Neural progenitor cell (in vitro differentiated cells): ENCODE data around the gene PARN. TPM values are rescaled to one million over a fixed set of nuclear protein-coding genes. Genes with fewer than 3 reads are reported as not detected.

Source experiments
- DNase-seq: peaks from one replicate; pipeline ENCODE4 v3.0.0-alpha.2; 2016; ENCODE audit warnings: low spot score
- H2AFZ ChIP-seq: fragments of 200-600 bp; sonication (generic); replicated peaks from 2 replicates; pipeline ENCODE4 v1.6.1; 2016; ENCODE audit warnings: antibody characterized with exemption
- H3F3A ChIP-seq: fragments of 200-600 bp; sonication (generic); 2 replicates; pipeline ENCODE4 v1.6.1; 2016; ENCODE audit warnings: antibody characterized with exemption, low read depth
- H3K27ac ChIP-seq: fragments of 200-600 bp; sonication (generic); 2 replicates; pipeline ENCODE4 v1.5.1; 2016; ENCODE audit warnings: mild to moderate bottlenecking
- H3K27me3 ChIP-seq: fragments of 200-600 bp; sonication (generic); 2 replicates; pipeline ENCODE4 v1.6.1; 2016; ENCODE audit warnings: mild to moderate bottlenecking, moderate library complexity
- H3K36me3 ChIP-seq: fragments of 200-600 bp; sonication (generic); 2 replicates; pipeline ENCODE4 v1.5.1; 2016
- H3K4me1 ChIP-seq: fragments of 200-600 bp; sonication (generic); 2 replicates; pipeline ENCODE4 v1.6.1; 2016; ENCODE audit warnings: mixed run types
- H3K4me2 ChIP-seq: fragments of 200-600 bp; sonication (generic); 2 replicates; pipeline ENCODE4 v1.6.1; 2016
- H3K4me3 ChIP-seq: fragments of 200-600 bp; sonication (generic); 2 replicates; pipeline ENCODE4 v1.5.1; 2016
- H3K79me2 ChIP-seq: fragments of 200-600 bp; sonication (generic); 2 replicates; pipeline ENCODE4 v1.6.1; 2016; ENCODE audit warnings: low read depth
- H3K9ac ChIP-seq: fragments of 200-600 bp; sonication (generic); 2 replicates; pipeline ENCODE4 v1.6.1; 2016
- H3K9me3 ChIP-seq: fragments of 200-600 bp; sonication (generic); 2 replicates; pipeline ENCODE4 v1.5.1; 2016; ENCODE audit warnings: low read depth
- H4K20me1 ChIP-seq: fragments of 200-600 bp; sonication (generic); 2 replicates; pipeline ENCODE4 v1.6.1; 2016; ENCODE audit warnings: low read depth
- H3K27ac Mint-ChIP-seq: 3 replicates; pipeline ENCODE4 v1.8.0; 2021; ENCODE audit warnings: mixed read lengths
- H3K27me3 Mint-ChIP-seq: 2 replicates; pipeline ENCODE4 v1.8.0; 2022; ENCODE audit warnings: low read depth, mild to moderate bottlenecking, inconsistent platforms, moderate library complexity, mixed read lengths; ENCODE audit not compliant: insufficient read depth
- H3K36me3 Mint-ChIP-seq: 3 replicates; pipeline ENCODE4 v1.8.0; 2021; ENCODE audit warnings: mixed read lengths
- H3K4me1 Mint-ChIP-seq: 3 replicates; pipeline ENCODE4 v1.8.0; 2021; ENCODE audit warnings: mixed read lengths
- H3K4me3 Mint-ChIP-seq: 3 replicates; pipeline ENCODE4 v1.8.0; 2021; ENCODE audit warnings: mild to moderate bottlenecking, moderate library complexity, mixed read lengths
- H3K9me3 Mint-ChIP-seq: 3 replicates; pipeline ENCODE4 v1.8.0; 2020; ENCODE audit warnings: mixed read lengths
- CTCF ChIP-seq: fragments of 200-600 bp; sonication (generic); IDR thresholded peaks from 2 replicates; pipeline ENCODE4 v1.5.1; 2017; ENCODE audit warnings: antibody characterized with exemption, mild to moderate bottlenecking
- EZH2 ChIP-seq: fragments of 200-600 bp; sonication (generic); IDR thresholded peaks from 2 replicates; pipeline ENCODE4 v1.6.1; 2017; ENCODE audit warnings: antibody characterized with exemption, mild to moderate bottlenecking, moderate library complexity
- EZH2phosphoT487 ChIP-seq: fragments of 200-600 bp; sonication (generic); IDR thresholded peaks from 2 replicates; pipeline ENCODE4 v1.6.1; 2017; ENCODE audit warnings: antibody characterized with exemption
- small RNA-seq: library from RNA; depleted of rRNA; stranded (forward); fragments of <200 nt; gene quantifications from one replicate; pipeline ENCODE3, GENCODE V24; 2015
- total RNA-seq: library from RNA; depleted of rRNA; stranded (reverse); fragments of >200 nt; gene quantifications from 2 replicates; pipeline ENCODE4 v1.2.3, GENCODE V29; 2015; ENCODE audit warnings: low replicate concordance

The PARN gene
- total RNA-seq, 1 donor from 2014 or later = 53.5 TPM

- no peaks in the 10 kb centered on the region for H3K4me1 Mint-ChIP-seq
Observed at GRCh38 chr16:14388243-14388642, 241.8 kb downstream of the PARN start.

GRCh38 chr16:14386115-14386514, 243.9 kb downstream of the PARN start:
- H3K9me3 Mint-ChIP-seq = peaks cover 6% of the 10 kb centered on the region
- no peaks in the 10 kb centered on the region for H3K36me3 Mint-ChIP-seq
- H3K4me3 Mint-ChIP-seq = no peak overlapping the region

More at GRCh38 chr16:14388243-14388642, 241.8 kb downstream of the PARN start:
- no peaks in the 10 kb centered on the region for H4K20me1 ChIP-seq
- H3F3A ChIP-seq = no peaks in the 10 kb centered on the region
- DNase-seq = no peak
- H3K4me2 ChIP-seq = no peak overlapping the region
- H2AFZ ChIP-seq = no peak overlapping the region
- no peak overlapping the region for H3K9ac ChIP-seq
- H3K4me3 ChIP-seq = no peak overlapping the region
- no peaks in the 10 kb centered on the region for H3K79me2 ChIP-seq
- peaks cover 6% of the 10 kb centered on the region for H3K9me3 Mint-ChIP-seq
- no peaks in the 10 kb centered on the region for H3K4me1 ChIP-seq
- peaks cover 4% of the 10 kb centered on the region for H3K27me3 Mint-ChIP-seq
- no peak overlapping the region for H3K27ac Mint-ChIP-seq
- H3K36me3 ChIP-seq = no peaks in the 10 kb centered on the region
- H3K9me3 ChIP-seq = no peaks in the 10 kb centered on the region
- H3K36me3 Mint-ChIP-seq = no peaks in the 10 kb centered on the region
- no peaks in the 10 kb centered on the region for H3K27me3 ChIP-seq
- TF ChIP-seq EZH2phosphoT487 (no peak), CTCF (no peak), EZH2 (no peak)
- no peak overlapping the region for H3K27ac ChIP-seq
- no peak overlapping the region for H3K4me3 Mint-ChIP-seq

More at GRCh38 chr16:14386115-14386514, 243.9 kb downstream of the PARN start:
- DNase-seq = no peak
- H3F3A ChIP-seq = no peaks in the 10 kb centered on the region
- TF ChIP-seq CTCF = no peak
- TF ChIP-seq EZH2phosphoT487 = no peak
- no peak for TF ChIP-seq EZH2
- no peak overlapping the region for H3K4me2 ChIP-seq
- no peak overlapping the region for H3K9ac ChIP-seq
- H3K4me1 ChIP-seq = no peaks in the 10 kb centered on the region
- no peak overlapping the region for H2AFZ ChIP-seq
- no peak overlapping the region for H3K27ac ChIP-seq
- H3K27ac Mint-ChIP-seq = no peak overlapping the region
- peaks cover 4% of the 10 kb centered on the region for H3K27me3 Mint-ChIP-seq
- no peaks in the 10 kb centered on the region for H4K20me1 ChIP-seq
- H3K4me1 Mint-ChIP-seq = no peaks in the 10 kb centered on the region
- no peaks in the 10 kb centered on the region for H3K9me3 ChIP-seq
- no peaks in the 10 kb centered on the region for H3K27me3 ChIP-seq
- H3K79me2 ChIP-seq = no peaks in the 10 kb centered on the region
- no peak overlapping the region for H3K4me3 ChIP-seq
- no peaks in the 10 kb centered on the region for H3K36me3 ChIP-seq

Small RNAs within 50 kb of the gene (small RNA-seq; reads per million reads assigned to genes)
- gene RN7SL274P (not detected), gene RNU7-125P (not detected)

Other genes starting within 250 kb of the PARN start
- gene BFAR, start 2.7 kb upstream of the PARN start, total RNA-seq = 72.0 and 91.8 TPM in 2 replicates
- not detected in 2 replicates for gene PLA2G10, start 64.0 kb upstream of the PARN start, total RNA-seq
- 1.0 TPM in 1 of 2 replicates, not detected in the other for gene NPIPA3, start 73.2 kb upstream of the PARN start, total RNA-seq
- gene NPIPA2, start 112.3 kb upstream of the PARN start, total RNA-seq = 2.5 and 2.7 TPM in 2 replicates
- 61.1 and 85.1 TPM in 2 replicates for gene NOMO1, start 203.5 kb upstream of the PARN start, total RNA-seq